BJ (cell line): ENCODE data around the gene PWP1. TPM values are rescaled to one million over a fixed set of nuclear protein-coding genes. Genes with fewer than 3 reads are reported as not detected.

Experiments used
- CTCF ChIA-PET: fragments of 350-600 bp; formaldehyde crosslinking; extraction: SDS; loops from one replicate; lab custom pipeline; 2021; ENCODE audit warnings: antibody characterized with exemption, inconsistent platforms; lab: Yijun Ruan, JAX
- POLR2A ChIA-PET: fragments of 300-600 bp; sonication (Branson Sonifier 250); formaldehyde crosslinking; extraction: SDS; loops from one replicate; lab custom pipeline; 2021; ENCODE audit warnings: antibody characterized with exemption; lab: Charles Lee
- DNase-seq: peaks from one replicate; pipeline ENCODE4 v3.0.0-alpha.2; 2011; ENCODE audit warnings: low read depth
- H3K27me3 ChIP-seq: 2 replicates; pipeline ENCODE4 v1.6.0; 2011; ENCODE audit warnings: low read length; ENCODE audit not compliant: control insufficient read depth, insufficient read depth
- H3K36me3 ChIP-seq: 2 replicates; pipeline ENCODE4 v1.5.1; 2011; ENCODE audit warnings: low read length; ENCODE audit not compliant: control insufficient read depth, insufficient read depth
- H3K4me3 ChIP-seq: 2 replicates; pipeline ENCODE4 v1.5.1; 2011; ENCODE audit warnings: low read depth, mild to moderate bottlenecking, control low read depth, low read length
- polyA plus RNA-seq: library from polyadenylated mRNA; depleted of rRNA; stranded (reverse); fragments of >200 nt; gene quantifications from 2 replicates; pipeline ENCODE4 v1.2.3, GENCODE V29; 2011
- TF ChIP-seq, protein P1 (sequence below): IDR thresholded peaks from 2 replicates; pipeline ENCODE4 v1.5.1; 2011; ENCODE audit warnings: low read depth, mild to moderate bottlenecking, control low read depth, inconsistent platforms, low read length, moderate library complexity; ENCODE audit not compliant: insufficient read depth

Gene PWP1
- polyA plus RNA-seq, 1 experiment, result 53.4 TPM

DNA sequence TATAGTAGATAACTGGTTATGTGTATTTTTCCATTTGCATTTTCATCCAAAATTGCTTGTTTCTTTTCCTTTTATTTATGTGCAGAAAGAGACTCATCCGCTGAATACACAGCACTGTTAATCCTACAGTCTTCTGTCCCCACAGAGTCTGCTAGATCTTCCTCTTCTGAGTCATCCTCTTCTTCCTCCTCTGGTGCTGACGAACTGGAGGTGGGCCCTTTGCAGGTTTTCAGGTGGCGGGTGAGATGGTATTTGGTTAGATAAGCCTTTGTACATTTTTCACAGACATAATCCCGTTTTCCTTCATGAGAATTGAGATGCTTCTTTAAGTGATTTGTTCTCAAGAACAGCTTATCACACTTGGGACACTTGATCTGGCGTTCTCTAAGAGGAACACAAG is 48.5 kb downstream of the PWP1 start:
- TF ChIP-seq, protein P1, sequence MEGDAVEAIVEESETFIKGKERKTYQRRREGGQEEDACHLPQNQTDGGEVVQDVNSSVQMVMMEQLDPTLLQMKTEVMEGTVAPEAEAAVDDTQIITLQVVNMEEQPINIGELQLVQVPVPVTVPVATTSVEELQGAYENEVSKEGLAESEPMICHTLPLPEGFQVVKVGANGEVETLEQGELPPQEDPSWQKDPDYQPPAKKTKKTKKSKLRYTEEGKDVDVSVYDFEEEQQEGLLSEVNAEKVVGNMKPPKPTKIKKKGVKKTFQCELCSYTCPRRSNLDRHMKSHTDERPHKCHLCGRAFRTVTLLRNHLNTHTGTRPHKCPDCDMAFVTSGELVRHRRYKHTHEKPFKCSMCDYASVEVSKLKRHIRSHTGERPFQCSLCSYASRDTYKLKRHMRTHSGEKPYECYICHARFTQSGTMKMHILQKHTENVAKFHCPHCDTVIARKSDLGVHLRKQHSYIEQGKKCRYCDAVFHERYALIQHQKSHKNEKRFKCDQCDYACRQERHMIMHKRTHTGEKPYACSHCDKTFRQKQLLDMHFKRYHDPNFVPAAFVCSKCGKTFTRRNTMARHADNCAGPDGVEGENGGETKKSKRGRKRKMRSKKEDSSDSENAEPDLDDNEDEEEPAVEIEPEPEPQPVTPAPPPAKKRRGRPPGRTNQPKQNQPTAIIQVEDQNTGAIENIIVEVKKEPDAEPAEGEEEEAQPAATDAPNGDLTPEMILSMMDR, result no peak
- no peak for DNase-seq
- ChIA-PET CTCF (interaction anchor here (1.0 to 1.1 kb wide), 2 partner anchors 8 to 19 kb away, joined by 3 read pairs; no protein-coding TSS in a partner anchor), POLR2A (no interaction called here)
- Histone ChIP-seq H3K36me3 (peaks cover 12% of the 10 kb centered on the region), H3K4me3 (no peak overlapping the region), H3K27me3 (no peaks in the 10 kb centered on the region)

DNA sequence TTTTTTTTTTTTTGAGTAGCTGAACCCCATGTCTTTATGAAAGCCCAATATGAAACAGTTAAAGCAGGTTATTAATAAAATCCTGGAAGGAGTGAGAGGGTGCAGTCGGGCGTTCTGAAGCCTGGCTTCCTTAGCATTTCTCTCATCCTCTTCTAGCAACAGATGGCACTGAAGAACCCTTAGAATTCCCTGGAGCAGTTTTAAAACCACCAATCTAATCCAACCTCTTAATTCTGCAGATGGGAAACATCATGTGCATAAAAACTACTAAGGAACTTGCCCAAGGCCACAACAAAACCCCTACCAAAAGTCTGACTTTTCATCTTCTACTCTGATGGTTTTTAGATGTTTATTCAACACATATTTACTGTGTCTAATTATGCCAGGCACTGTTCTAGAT is 50.2 kb downstream of the PWP1 start:
- TF ChIP-seq, protein P1, result no peak
- ChIA-PET CTCF (interaction anchor here (1.4 kb wide), 1 partner anchor 60 kb away, joined by 3 read pairs; no protein-coding TSS in a partner anchor), POLR2A (no interaction called here)
- no peak for DNase-seq
- Histone ChIP-seq H3K36me3 (peaks cover 17% of the 10 kb centered on the region), H3K27me3 (no peaks in the 10 kb centered on the region), H3K4me3 (no peak overlapping the region)

DNA sequence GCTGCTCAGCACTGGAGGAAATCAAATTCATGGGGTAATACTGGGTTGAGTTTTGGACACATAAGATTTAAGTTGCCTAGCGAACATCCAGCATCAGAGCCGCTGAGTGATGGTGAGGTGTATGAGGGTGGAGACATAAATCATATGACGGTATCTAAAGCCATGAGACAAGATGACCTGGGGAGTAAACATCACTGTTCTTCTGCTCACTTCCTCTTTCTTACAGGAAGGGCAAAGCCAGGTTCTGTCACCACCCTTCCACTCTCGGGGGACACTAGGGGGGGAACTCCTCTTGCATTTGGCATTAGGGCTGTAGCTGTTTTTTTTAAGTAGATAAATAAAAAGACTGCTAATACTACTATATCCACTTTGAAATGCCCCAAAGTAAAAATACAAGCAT is 51.3 kb downstream of the PWP1 start:
- CTCF ChIA-PET, result interaction anchor here (1.4 kb wide), 1 partner anchor 61 kb away, joined by 3 read pairs; no protein-coding TSS in a partner anchor
- H3K27me3 ChIP-seq, result no peaks in the 10 kb centered on the region

DNA sequence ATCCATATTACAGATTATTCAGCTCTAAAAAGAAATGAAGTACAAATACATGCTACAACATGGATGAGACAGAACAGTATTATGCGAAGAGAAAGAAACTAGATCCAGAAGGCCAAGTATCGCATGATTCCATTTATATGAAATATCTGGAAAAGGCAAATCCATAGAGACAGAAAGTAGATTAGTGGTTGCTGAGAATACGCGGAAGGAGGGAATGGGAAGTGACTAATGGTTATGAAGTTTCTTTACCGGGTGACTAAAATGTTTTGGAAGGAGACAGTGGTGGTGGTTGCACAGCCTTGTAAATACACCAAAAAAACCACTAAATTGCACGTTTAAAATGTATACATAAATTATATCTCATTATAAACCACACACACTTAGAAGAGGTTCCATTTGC is 62.9 kb downstream of the PWP1 start:
- Histone ChIP-seq H3K4me3 (no peak overlapping the region), H3K27me3 (no peaks in the 10 kb centered on the region), H3K36me3 (peaks cover 15% of the 10 kb centered on the region)
- DNase-seq, result peak; percentile 27
- CTCF ChIA-PET, result interaction anchor here (0.5 to 0.9 kb wide), 2 partner anchors 51 to 98 kb away, joined by 3 read pairs; no protein-coding TSS in a partner anchor
- POLR2A ChIA-PET, result no interaction called here
- TF ChIP-seq, protein P1, result no peak

More for the DNA sequence above, 51.3 kb downstream of the PWP1 start:
- peaks cover 21% of the 10 kb centered on the region for H3K36me3 ChIP-seq
- H3K4me3 ChIP-seq, result no peak overlapping the region
- no peak for DNase-seq
- POLR2A ChIA-PET, result interaction anchor here (0.6 kb wide), 1 partner anchor 120 kb away, joined by 3 read pairs; no protein-coding TSS in a partner anchor
- TF ChIP-seq, protein P1, result no peak

DNA sequence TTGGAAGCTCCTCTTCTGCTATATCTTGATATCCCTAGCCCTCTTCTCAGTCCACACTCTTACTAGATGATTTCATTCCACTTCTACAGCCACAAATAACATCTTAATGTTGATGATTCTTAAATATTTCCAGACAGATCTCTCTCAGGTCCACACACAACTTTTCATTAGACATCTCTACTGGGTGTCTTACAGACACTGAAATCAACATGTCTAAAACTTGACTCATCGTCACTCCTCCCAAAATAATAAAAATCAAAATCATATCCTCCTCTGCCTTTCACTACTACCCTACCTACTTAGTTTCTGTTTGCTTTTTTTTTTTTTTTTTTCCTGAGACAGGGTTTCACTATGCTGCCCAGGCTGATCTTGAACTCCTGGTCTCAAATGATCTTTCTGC is 63.5 kb downstream of the PWP1 start:
- TF ChIP-seq, protein P1, result no peak
- H3K36me3 ChIP-seq, result peaks cover 15% of the 10 kb centered on the region
- ChIA-PET POLR2A (no interaction called here), CTCF (interaction anchor here (0.6 to 0.9 kb wide), 2 partner anchors 47 to 51 kb away, joined by 3 to 4 read pairs; no protein-coding TSS in a partner anchor)
- H3K4me3 ChIP-seq, result no peak overlapping the region
- H3K27me3 ChIP-seq, result no peaks in the 10 kb centered on the region
- DNase-seq, result no peak
